ENCODE data around the gene DPY19L2. TPM values are rescaled to one million over a fixed set of nuclear protein-coding genes. Genes with fewer than 3 reads are reported as not detected.
A peak's percentile ranks its signal among the peaks of the same experiment; 100 is the strongest.
"Not testable (repeated sequence)": the region's sequence is repeated elsewhere in the genome, so short reads cannot be mapped to it uniquely, and the experiment has no call there.

The DPY19L2 gene
- total RNA-seq: 1 to 10 TPM; 2.0 to 7.8 (median 2.2) TPM
- long read RNA-seq, donor 1, partial matches to known transcripts: 0 of 1 reads
- long read RNA-seq, donor 1, other reads (novel, unspliced or antisense): 1 of 1 reads
- long read RNA-seq, donor 2, partial matches to known transcripts: 0 of 1 reads
- long read RNA-seq, donor 2, other reads (novel, unspliced or antisense): 1 of 1 reads

- peak; percentile 48 to 72 (median 61) for DNase-seq
- no peaks in the 10 kb centered on the region for H3K9me3 ChIP-seq
- H3K4me3 ChIP-seq: peak within 1 kb of the TSS; percentile 17
- no peak for TF ChIP-seq CTCF (IDR thresholded peaks at IDR 0.05)
- ATAC-seq: peak; percentile 78
- intact Hi-C loops (cut with DNase I, micrococcal nuclease): no loop called here
- H3K36me3 ChIP-seq (ENCODE audit: low read depth): no peaks in the 10 kb centered on the region
- H3K4me1 ChIP-seq (ENCODE audit: low read depth): no peaks in the 10 kb centered on the region
Measured at GRCh38 chr12:63668028-63668799, at the start of gene DPY19L2. TSS of gene DPY19L2 (minus strand) at chr12:63668493. CDS start at chr12:63668393, 100 bp downstream.

- H3K4me1 ChIP-seq (ENCODE audit: low read depth); intact Hi-C loops (cut with DNase I, micrococcal nuclease); H3K9me3 ChIP-seq; DNase-seq; H3K36me3 ChIP-seq (ENCODE audit: low read depth); ATAC-seq; H3K4me3 ChIP-seq: not testable (repeated sequence)
Measured at GRCh38 chr12:63716891-63717290, 48.6 kb upstream of the DPY19L2 start.

- ATAC-seq; H3K4me3 ChIP-seq; H3K9me3 ChIP-seq; DNase-seq; H3K4me1 ChIP-seq (ENCODE audit: low read depth); H3K36me3 ChIP-seq (ENCODE audit: low read depth); intact Hi-C loops (cut with DNase I, micrococcal nuclease): not testable (repeated sequence)
Measured at GRCh38 chr12:63715107-63715625, 46.9 kb upstream of the DPY19L2 start.

GRCh38 chr12:63714409-63714808 is 46.1 kb upstream of the DPY19L2 start:
- H3K4me3 ChIP-seq; H3K4me1 ChIP-seq (ENCODE audit: low read depth); ATAC-seq; DNase-seq; H3K9me3 ChIP-seq; intact Hi-C loops (cut with DNase I, micrococcal nuclease); H3K36me3 ChIP-seq (ENCODE audit: low read depth): not testable (repeated sequence)

GRCh38 chr12:63713681-63714075 is 45.4 kb upstream of the DPY19L2 start:
- H3K9me3 ChIP-seq; DNase-seq; intact Hi-C loops (cut with DNase I, micrococcal nuclease); H3K4me1 ChIP-seq (ENCODE audit: low read depth); ATAC-seq; H3K36me3 ChIP-seq (ENCODE audit: low read depth); H3K4me3 ChIP-seq: not testable (repeated sequence)

GRCh38 chr12:63712979-63713680 is 44.8 kb upstream of the DPY19L2 start:
- H3K9me3 ChIP-seq; intact Hi-C loops (cut with DNase I, micrococcal nuclease); H3K36me3 ChIP-seq (ENCODE audit: low read depth); ATAC-seq; DNase-seq; H3K4me1 ChIP-seq (ENCODE audit: low read depth); H3K4me3 ChIP-seq: not testable (repeated sequence)

- ATAC-seq; DNase-seq; H3K4me1 ChIP-seq (ENCODE audit: low read depth); H3K9me3 ChIP-seq; H3K4me3 ChIP-seq; H3K36me3 ChIP-seq (ENCODE audit: low read depth); intact Hi-C loops (cut with DNase I, micrococcal nuclease): not testable (repeated sequence)
Measured at GRCh38 chr12:63712376-63712974, 44.2 kb upstream of the DPY19L2 start.

- ATAC-seq; H3K4me3 ChIP-seq; H3K36me3 ChIP-seq (ENCODE audit: low read depth); DNase-seq; H3K9me3 ChIP-seq; intact Hi-C loops (cut with DNase I, micrococcal nuclease); H3K4me1 ChIP-seq (ENCODE audit: low read depth): not testable (repeated sequence)
Measured at GRCh38 chr12:63711339-63711738, 43.0 kb upstream of the DPY19L2 start.

GRCh38 chr12:63706336-63706735 is 38.0 kb upstream of the DPY19L2 start:
- DNase-seq: no peak
- no peak for ATAC-seq
- TF ChIP-seq CTCF (IDR thresholded peaks at IDR 0.05): no peak
- H3K9me3 ChIP-seq: no peaks in the 10 kb centered on the region
- intact Hi-C loops (cut with DNase I, micrococcal nuclease): no loop called here
- no peak overlapping the region for H3K4me3 ChIP-seq
- no peaks in the 10 kb centered on the region for H3K4me1 ChIP-seq (ENCODE audit: low read depth)
- no peaks in the 10 kb centered on the region for H3K36me3 ChIP-seq (ENCODE audit: low read depth)

GRCh38 chr12:63699678-63700382 is 31.5 kb upstream of the DPY19L2 start:
- H3K4me1 ChIP-seq (ENCODE audit: low read depth); H3K9me3 ChIP-seq; ATAC-seq; DNase-seq; intact Hi-C loops (cut with DNase I, micrococcal nuclease); H3K36me3 ChIP-seq (ENCODE audit: low read depth); H3K4me3 ChIP-seq: not testable (repeated sequence)

- intact Hi-C loops (cut with DNase I, micrococcal nuclease); H3K4me1 ChIP-seq (ENCODE audit: low read depth); H3K9me3 ChIP-seq; H3K4me3 ChIP-seq; DNase-seq; H3K36me3 ChIP-seq (ENCODE audit: low read depth); ATAC-seq: not testable (repeated sequence)
Measured at GRCh38 chr12:63699011-63699410, 30.7 kb upstream of the DPY19L2 start.
